Breast epithelium (tissue), 4 donors: ENCODE data around the gene TP53I13. TPM values are rescaled to one million over a fixed set of nuclear protein-coding genes. Genes with fewer than 3 reads are reported as not detected.

ENCODE experiments used
- DNase-seq, 2 donors: peaks; one replicate each; pipeline ENCODE4 v3.0.0-alpha.2; 2019; ENCODE audit warnings: low spot score in 2 of 2
- H3K27ac ChIP-seq, 2 donors: fragments of 200-600 bp; sonication (generic) in 1 of 2; one replicate each; pipeline ENCODE4 v1.5.1; 2016 to 2019; ENCODE audit warnings: mild to moderate bottlenecking in 1 of 2
- H3K27me3 ChIP-seq, 2 donors: fragments of 200-600 bp; sonication (generic) in 1 of 2; one replicate each; pipeline versions ENCODE4 v1.5.1 to v1.6.0; 2017 to 2019; ENCODE audit warnings: control low read depth in 1 of 2, mild to moderate bottlenecking in 1 of 2
- H3K36me3 ChIP-seq: fragments of 200-600 bp; one replicate; pipeline ENCODE4 v1.5.1; 2019
- H3K4me1 ChIP-seq, 2 donors: fragments of 200-600 bp; sonication (generic); one replicate each; pipeline ENCODE4 v1.5.1; 2016 to 2019; ENCODE audit warnings: control low read depth in 1 of 2
- H3K4me3 ChIP-seq, 3 donors: fragments of 200-600 bp; sonication (generic); 1 replicate in 2 of 3; 2 replicates in 1 of 3; pipeline ENCODE4 v1.5.1; 2016 to 2019; ENCODE audit warnings: mild to moderate bottlenecking in 3 of 3, moderate library complexity in 2 of 3
- H3K9me3 ChIP-seq, 2 donors: fragments of 200-600 bp; sonication (generic) in 1 of 2; one replicate each; pipeline ENCODE4 v1.5.1; 2016 to 2019; ENCODE audit warnings: control low read depth in 1 of 2
- POLR2A ChIP-seq: fragments of 450-650 bp; IDR thresholded peaks from one replicate; pipeline ENCODE4 v1.6.1; 2016; ENCODE audit warnings: antibody characterized with exemption, mild to moderate bottlenecking, moderate library complexity
- POLR2AphosphoS5 ChIP-seq, 3 donors: sonication (generic); formaldehyde crosslinking; IDR thresholded peaks; one replicate each; pipeline ENCODE4 v1.6.1; 2017; ENCODE audit warnings: antibody characterized with exemption in 3 of 3
- intact Hi-C: fragments of 100-400 bp; cut with DNase I; formaldehyde crosslinking; loops from one replicate; pipeline ENCODE4 v1.15.1; 2023; ENCODE audit warnings: low total_unique reads
- total RNA-seq, 3 donors: library from RNA; depleted of rRNA; stranded (reverse); fragments of >200 nt; gene quantifications; one replicate each; pipeline ENCODE4 v1.1.0, GENCODE V29; 2016
- TF ChIP-seq, protein P1 (sequence below), 3 donors: fragments of 450-650 bp; IDR thresholded peaks; one replicate each; pipeline ENCODE4 v1.5.1; 2016 to 2017; ENCODE audit warnings: antibody characterized with exemption in 3 of 3, mild to moderate bottlenecking in 3 of 3, moderate library complexity in 3 of 3

Gene TP53I13
- total RNA-seq, 3 donors from 2014 or later: 34.1 to 114 (median 56.0) TPM

DNA sequence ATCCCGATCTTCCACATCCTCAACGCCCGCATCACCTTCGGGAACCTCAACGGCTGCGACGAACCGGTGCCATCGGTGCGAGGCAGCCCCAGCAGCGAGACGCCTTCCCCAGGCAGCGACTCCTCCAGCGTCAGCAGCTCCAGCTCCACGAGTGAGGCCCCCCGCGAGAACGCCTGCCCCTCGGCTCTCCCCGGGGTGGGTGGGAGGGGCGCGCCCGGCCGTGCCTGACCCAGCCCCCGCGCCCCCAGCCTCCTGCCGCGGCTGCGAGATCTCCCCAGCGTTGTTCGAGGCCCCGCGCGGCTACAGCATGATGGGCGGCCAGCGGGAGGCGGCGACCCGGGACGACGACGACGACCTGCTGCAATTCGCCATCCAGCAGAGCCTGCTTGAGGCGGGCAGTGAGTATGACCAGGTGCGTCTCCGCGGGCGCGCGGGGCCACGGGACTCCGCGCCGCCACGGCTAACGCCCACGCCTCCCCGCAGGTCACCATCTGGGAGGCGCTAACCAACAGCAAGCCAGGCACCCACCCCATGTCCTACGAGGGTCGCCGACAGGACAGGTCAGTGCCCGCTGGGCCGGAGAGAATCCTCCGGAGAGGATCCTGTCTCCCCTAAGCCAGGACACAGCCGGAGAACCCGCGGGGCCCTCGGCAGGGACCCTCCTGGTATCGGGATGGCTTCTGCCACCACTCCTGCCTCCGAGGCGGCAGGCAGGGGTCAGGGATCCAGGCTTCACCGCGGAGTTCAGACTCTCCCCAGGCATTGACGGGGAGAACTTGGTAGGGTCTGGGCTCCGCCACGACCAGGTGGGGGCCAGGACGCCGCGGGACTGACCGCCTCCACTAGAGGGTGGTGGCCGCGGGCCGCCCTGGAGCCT, 44.1 kb downstream of the TP53I13 start:
- intact Hi-C loops: no loop called here
- Histone ChIP-seq H3K36me3 (no peaks in the 10 kb centered on the region), H3K4me3 (peak overlapping the region; percentile 16 to 62 (median 33)), H3K27ac (peak overlapping the region in 1 of 2 donors; percentile 65), H3K27me3 (no peaks in the 10 kb centered on the region), H3K4me1 (peaks cover 14 to 17% of the 10 kb centered on the region in 2 donors), H3K9me3 (no peaks in the 10 kb centered on the region)
- TF ChIP-seq, protein P1, sequence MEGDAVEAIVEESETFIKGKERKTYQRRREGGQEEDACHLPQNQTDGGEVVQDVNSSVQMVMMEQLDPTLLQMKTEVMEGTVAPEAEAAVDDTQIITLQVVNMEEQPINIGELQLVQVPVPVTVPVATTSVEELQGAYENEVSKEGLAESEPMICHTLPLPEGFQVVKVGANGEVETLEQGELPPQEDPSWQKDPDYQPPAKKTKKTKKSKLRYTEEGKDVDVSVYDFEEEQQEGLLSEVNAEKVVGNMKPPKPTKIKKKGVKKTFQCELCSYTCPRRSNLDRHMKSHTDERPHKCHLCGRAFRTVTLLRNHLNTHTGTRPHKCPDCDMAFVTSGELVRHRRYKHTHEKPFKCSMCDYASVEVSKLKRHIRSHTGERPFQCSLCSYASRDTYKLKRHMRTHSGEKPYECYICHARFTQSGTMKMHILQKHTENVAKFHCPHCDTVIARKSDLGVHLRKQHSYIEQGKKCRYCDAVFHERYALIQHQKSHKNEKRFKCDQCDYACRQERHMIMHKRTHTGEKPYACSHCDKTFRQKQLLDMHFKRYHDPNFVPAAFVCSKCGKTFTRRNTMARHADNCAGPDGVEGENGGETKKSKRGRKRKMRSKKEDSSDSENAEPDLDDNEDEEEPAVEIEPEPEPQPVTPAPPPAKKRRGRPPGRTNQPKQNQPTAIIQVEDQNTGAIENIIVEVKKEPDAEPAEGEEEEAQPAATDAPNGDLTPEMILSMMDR (IDR thresholded peaks at IDR 0.05): no peak
- TF ChIP-seq POLR2AphosphoS5 (IDR thresholded peaks at IDR 0.05): no peak
- no peak for TF ChIP-seq POLR2A
- DNase-seq: no peak

DNA sequence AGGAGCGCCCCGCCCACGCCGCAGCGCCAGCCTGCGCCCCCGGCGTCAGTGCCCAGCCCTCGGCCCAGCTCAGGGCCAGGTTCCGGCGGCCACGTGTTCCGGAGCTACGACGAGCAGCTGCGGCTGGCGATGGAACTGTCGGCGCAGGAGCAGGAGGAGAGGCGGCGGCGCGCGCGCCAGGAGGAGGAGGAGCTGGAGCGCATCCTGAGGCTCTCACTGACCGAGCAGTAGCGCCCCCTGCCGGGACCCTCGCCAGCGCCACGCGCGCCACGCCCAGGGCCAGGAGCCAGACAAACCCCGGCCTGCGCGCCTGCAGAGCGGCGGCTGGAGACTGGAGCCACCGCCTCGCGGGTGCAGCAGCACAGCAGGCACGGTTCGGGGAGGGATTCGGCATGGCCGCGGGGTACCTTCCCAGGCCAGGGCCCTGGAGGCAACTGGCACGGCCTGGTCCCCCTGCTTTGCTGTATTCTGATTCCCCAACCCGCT, 44.9 kb downstream of the TP53I13 start:
- peak overlapping the region in 1 of 2 donors; percentile 65 for H3K27ac ChIP-seq
- peak; percentile 77 to 93 for DNase-seq
- no peaks in the 10 kb centered on the region for H3K36me3 ChIP-seq
- intact Hi-C loops: no loop called here
- TF ChIP-seq POLR2A: no peak
- TF ChIP-seq, protein P1 (IDR thresholded peaks at IDR 0.05): peak in 2 of 3 donors; percentile 58 to 75
- TF ChIP-seq POLR2AphosphoS5 (IDR thresholded peaks at IDR 0.05): peak in 2 of 3 donors; percentile 23 to 44
- no peaks in the 10 kb centered on the region for H3K9me3 ChIP-seq
- H3K4me3 ChIP-seq: peak overlapping the region; percentile 16 to 62 (median 33)
- peaks cover 17 to 18% of the 10 kb centered on the region in 2 donors for H3K4me1 ChIP-seq
- H3K27me3 ChIP-seq: no peaks in the 10 kb centered on the region

DNA sequence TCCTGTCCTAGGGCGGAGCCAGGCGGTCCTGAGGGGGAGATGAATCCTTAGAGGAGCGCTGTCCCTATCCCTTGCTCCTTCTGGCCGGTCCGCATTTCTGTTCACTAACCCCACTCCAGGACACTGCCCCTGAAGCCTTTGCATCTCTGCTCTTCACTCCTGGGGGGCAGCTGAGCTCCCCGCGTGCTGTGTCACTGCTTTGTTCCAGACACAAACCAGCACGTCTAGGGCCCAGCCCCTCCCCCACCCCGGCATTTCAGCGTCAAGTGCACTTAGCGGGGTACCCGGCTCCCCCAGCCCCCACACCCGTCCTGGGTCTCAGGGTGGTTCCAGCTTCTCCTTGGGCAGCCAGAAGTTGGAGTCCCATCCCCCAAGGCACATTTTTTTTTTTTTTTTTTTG, 45.4 kb downstream of the TP53I13 start:
- no peaks in the 10 kb centered on the region for H3K27me3 ChIP-seq
- TF ChIP-seq POLR2A (no peak), POLR2AphosphoS5 (IDR thresholded peaks at IDR 0.05) (no peak)
- TF ChIP-seq, protein P1 (IDR thresholded peaks at IDR 0.05): no peak
- H3K27ac ChIP-seq: no peak overlapping the region
- no peaks in the 10 kb centered on the region for H3K9me3 ChIP-seq
- intact Hi-C loops: no loop called here
- H3K4me1 ChIP-seq: peaks cover 17 to 18% of the 10 kb centered on the region in 2 donors
- no peaks in the 10 kb centered on the region for H3K36me3 ChIP-seq
- no peak for DNase-seq
- H3K4me3 ChIP-seq: peak overlapping the region; percentile 16 to 62 (median 33)

DNA sequence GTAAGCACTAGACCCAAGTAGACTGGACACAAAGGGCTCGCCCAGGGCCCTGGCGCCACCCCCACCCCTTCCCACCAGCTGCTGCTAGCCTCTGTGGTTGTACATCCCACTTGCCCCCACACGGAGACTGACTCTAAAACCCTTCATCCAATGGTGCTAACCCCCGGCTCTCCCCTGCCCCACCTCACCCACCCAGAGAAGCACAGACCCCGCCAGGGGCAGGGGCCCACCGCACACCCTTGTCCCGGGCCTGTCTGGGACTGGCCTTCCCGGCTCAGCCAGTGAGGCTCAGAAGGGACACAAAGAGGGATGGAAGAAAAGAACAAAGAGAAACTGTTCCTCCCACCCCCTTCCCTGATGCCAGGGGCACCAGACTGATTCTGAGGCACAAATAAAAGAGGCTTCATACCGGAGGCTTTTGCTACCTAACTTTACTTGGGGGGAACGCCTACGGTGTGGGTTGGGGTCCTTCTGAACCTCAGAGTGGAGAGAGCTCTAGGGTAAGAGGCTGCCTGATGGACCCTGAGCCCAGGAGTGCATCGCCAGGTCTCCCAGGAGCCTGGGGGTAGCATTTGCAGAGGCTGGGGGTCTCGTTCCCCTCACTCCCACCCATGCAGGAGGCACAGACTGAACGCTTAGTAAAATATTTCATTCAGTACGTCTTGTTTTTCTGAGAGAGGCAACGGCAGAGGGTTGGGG, 46.0 kb downstream of the TP53I13 start:
- Histone ChIP-seq H3K4me3 (peak overlapping the region in 2 of 3 donors; percentile 53 to 63), H3K27me3 (no peaks in the 10 kb centered on the region), H3K9me3 (no peaks in the 10 kb centered on the region), H3K4me1 (peaks cover 17 to 18% of the 10 kb centered on the region in 2 donors), H3K27ac (no peak overlapping the region), H3K36me3 (no peaks in the 10 kb centered on the region)
- no peak for DNase-seq
- no peak for TF ChIP-seq POLR2A
- TF ChIP-seq POLR2AphosphoS5 (IDR thresholded peaks at IDR 0.05): no peak
- TF ChIP-seq, protein P1 (IDR thresholded peaks at IDR 0.05): no peak
- intact Hi-C loops: no loop called here
